Activated T-helper 1 cell treated with anti-CD3 and anti-CD28 coated beads, Interleukin-12 subunit alpha, Interleukin-12 subunit beta, Interleukin-2, Interleukin-4 antibody, amounts not matched to agents 30 ng/mL and 10 ng/mL and 1 ng/mL, durations not matched to agents 14 hours and 24 hours and 36 hours (primary cell): ENCODE measurements around the gene WIPI1. TPM values are rescaled to one million over a fixed set of nuclear protein-coding genes. Genes with fewer than 3 reads are reported as not detected.

ENCODE experiments used
- DNase-seq: peaks from one replicate; pipeline ENCODE4 v3.0.0; 2021; ENCODE audit warnings: low spot score
- H3K27ac Mint-ChIP-seq: one replicate; pipeline ENCODE4 v1.8.0; 2021; ENCODE audit warnings: mild to moderate bottlenecking, mixed read lengths
- H3K27me3 Mint-ChIP-seq: one replicate; pipeline ENCODE4 v1.8.0; 2022; ENCODE audit warnings: mild to moderate bottlenecking, moderate library complexity, mixed read lengths; ENCODE audit not compliant: insufficient read depth
- H3K36me3 Mint-ChIP-seq: one replicate; pipeline ENCODE4 v1.8.0; 2021; ENCODE audit warnings: low read depth, mixed read lengths
- H3K4me1 Mint-ChIP-seq: one replicate; pipeline ENCODE4 v1.8.0; 2021; ENCODE audit warnings: low read depth, mixed read lengths
- H3K4me3 Mint-ChIP-seq: one replicate; pipeline ENCODE4 v1.8.0; 2021; ENCODE audit warnings: mild to moderate bottlenecking, moderate library complexity, mixed read lengths
- H3K9me3 Mint-ChIP-seq: one replicate; pipeline ENCODE4 v1.8.0; 2021; ENCODE audit warnings: mixed read lengths
- intact Hi-C: fragments of 100-400 bp; cut with micrococcal nuclease; formaldehyde crosslinking; loops from one replicate; pipeline ENCODE4 v1.15.1; 2024
- total RNA-seq: library from RNA; stranded (reverse); gene quantifications from 2 replicates; pipeline ENCODE4 v1.2.3, GENCODE V29; 2022

WIPI1 gene
- total RNA-seq, 1 donor from 2014 or later, result 11.5 TPM

DNA sequence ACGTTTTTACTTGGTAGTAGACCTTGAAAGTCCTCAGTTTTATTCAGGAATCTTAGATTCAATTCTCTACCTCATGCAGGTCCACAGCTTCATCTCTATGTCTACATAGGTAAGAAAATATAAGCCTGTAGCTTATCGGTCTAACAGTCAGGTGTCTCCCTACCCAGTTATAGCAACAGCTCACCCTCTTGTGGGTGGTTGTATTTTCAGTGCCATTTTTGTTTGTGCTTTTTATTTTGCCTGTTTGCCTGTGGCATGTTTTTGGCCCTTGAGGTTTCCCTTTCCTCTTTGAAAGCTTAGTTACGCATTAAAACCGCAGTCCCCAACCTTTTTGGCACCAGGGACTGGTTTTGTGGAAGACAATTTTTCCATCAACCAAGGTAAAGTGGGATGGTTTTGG is 23.6 kb upstream of the WIPI1 start:
- H3K4me1 Mint-ChIP-seq, result no peaks in the 10 kb centered on the region
- no peak for DNase-seq
- peaks cover 7% of the 10 kb centered on the region for H3K9me3 Mint-ChIP-seq
- no peak overlapping the region for H3K27ac Mint-ChIP-seq
- intact Hi-C loops, result no loop called here
- H3K4me3 Mint-ChIP-seq, result no peak overlapping the region
- peaks cover 45% of the 10 kb centered on the region for H3K27me3 Mint-ChIP-seq
- peaks cover 6% of the 10 kb centered on the region for H3K36me3 Mint-ChIP-seq

DNA sequence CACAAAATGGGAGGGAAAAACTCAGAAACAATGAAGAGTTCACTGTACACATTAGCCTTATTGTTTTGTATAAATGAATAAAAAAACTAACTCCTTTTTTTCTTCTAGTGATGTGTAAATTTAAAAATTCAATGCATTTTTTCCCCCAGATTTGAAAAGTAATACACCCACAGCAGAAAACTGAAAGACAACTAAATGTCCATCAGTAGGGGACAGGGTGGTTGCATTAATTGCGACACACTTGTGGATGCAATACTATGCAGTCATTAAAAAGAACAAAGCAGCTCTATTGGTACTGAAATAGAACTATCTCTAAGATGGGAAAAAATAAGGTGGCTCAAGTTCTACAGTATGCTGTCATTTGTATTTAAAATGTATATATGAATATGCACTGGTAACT is 13.7 kb upstream of the WIPI1 start:
- intact Hi-C loops, result no loop called here
- Mint-ChIP-seq H3K4me1 (peaks cover 3% of the 10 kb centered on the region), H3K9me3 (no peaks in the 10 kb centered on the region), H3K36me3 (no peaks in the 10 kb centered on the region), H3K27ac (no peak overlapping the region), H3K4me3 (no peak overlapping the region), H3K27me3 (peaks cover 41% of the 10 kb centered on the region)
- no peak for DNase-seq

DNA sequence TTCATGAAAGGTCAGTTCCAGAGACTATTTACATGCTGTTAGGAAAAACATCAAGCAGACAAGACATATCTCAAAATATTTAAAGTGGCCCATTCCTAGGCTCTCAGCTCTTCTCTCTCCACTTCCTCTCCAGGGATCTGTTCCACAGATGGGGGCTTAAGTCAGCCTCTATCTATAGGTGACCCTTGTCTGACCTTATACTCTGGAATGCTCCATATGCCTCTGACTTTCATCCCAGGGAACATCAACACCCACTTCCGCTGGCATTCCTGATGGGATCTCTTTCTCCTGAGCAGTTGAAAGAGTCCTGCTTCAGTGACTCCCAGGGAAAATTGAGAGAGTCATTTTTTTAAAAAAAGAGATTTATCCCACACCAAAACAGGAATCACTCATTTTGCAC is 11.5 kb upstream of the WIPI1 start:
- peaks cover 36% of the 10 kb centered on the region for H3K27me3 Mint-ChIP-seq
- H3K27ac Mint-ChIP-seq, result no peak overlapping the region
- no peak overlapping the region for H3K4me3 Mint-ChIP-seq
- H3K36me3 Mint-ChIP-seq, result no peaks in the 10 kb centered on the region
- intact Hi-C loops, result no loop called here
- no peak for DNase-seq
- H3K9me3 Mint-ChIP-seq, result no peaks in the 10 kb centered on the region
- peaks cover 7% of the 10 kb centered on the region for H3K4me1 Mint-ChIP-seq

DNA sequence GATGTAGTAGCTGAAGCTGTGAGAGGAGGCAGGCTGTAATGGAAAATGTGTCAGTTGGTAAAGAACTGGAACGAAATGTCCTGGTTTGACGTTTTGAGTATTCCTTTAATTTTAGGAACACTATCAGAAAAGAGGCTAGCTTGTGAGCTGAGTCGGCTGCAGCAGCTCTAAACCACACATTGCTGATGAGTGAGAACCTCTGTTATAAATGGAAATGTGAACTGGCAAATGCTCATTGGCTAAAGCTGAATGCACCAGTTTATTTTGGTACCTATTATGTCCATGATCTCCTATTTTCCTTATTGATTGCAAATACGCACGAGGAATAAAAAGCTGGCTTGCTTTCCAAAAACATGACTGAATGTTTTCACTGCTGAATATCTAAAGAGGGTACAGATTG is 11.0 kb upstream of the WIPI1 start:
- no peaks in the 10 kb centered on the region for H3K36me3 Mint-ChIP-seq

GRCh38 chr17:68463211-68464019 is 6.1 kb upstream of the WIPI1 start:
- H3K4me1 Mint-ChIP-seq, result peaks cover 54% of the 10 kb centered on the region
- H3K4me3 Mint-ChIP-seq, result no peak overlapping the region

More for the DNA sequence above, 11.0 kb upstream of the WIPI1 start:
- intact Hi-C loops, result no loop called here
- H3K27me3 Mint-ChIP-seq, result peaks cover 34% of the 10 kb centered on the region
- H3K4me3 Mint-ChIP-seq, result no peak overlapping the region
- no peak overlapping the region for H3K27ac Mint-ChIP-seq
- DNase-seq, result no peak
- H3K4me1 Mint-ChIP-seq, result peaks cover 7% of the 10 kb centered on the region
- no peaks in the 10 kb centered on the region for H3K9me3 Mint-ChIP-seq

DNA sequence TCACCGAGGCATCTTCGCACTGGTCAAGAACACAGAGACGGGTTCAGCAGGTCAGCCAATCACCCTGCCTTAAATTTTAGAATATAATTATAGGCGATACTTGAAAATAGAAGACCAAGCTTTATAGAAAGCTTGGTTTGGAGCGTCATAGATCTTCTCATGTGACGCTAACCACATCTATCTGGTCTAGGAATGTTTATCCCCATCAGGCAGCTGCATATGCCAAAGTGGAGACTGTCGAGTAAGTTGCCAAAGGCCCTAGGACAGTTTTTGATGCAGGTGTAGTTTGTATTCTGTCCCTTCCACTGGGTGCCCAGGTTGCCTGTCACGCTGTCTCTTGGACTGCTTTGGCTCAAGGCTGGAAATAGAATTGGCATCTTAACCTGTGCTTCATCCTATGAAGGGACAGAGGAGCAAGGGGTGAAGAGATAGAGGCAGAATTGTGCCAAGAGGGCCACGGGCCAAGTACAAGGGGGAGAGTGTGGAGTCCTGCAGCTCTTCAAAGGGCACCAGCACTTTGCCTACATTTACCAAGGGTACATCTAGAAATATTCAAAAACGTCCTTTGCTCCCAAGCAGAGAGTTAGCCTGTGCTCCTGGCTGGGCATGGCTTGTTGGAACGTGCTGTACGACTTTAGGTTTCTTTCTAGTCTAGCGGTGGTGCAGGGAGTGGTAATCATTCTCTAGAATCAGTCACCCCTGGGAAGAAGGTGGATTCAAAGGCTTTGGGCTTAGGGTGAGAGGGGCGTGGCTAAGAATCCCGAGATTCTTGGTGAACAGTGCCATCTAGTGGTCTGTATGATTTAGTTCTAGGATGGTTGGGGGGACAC is 5.3 kb upstream of the WIPI1 start:
- no peaks in the 10 kb centered on the region for H3K36me3 Mint-ChIP-seq
- H3K27me3 Mint-ChIP-seq, result peaks cover 6% of the 10 kb centered on the region
- peak overlapping the region; percentile 13 for H3K4me3 Mint-ChIP-seq
- H3K9me3 Mint-ChIP-seq, result no peaks in the 10 kb centered on the region
- H3K27ac Mint-ChIP-seq, result peak overlapping the region; percentile 50
- intact Hi-C loops, result loop anchor here (1.0 to 5.0 kb wide), 14 partner anchors 26 to 745 kb away; partner anchors contain the start of genes ARSG, BPTF, NOL11 and SLC16A6
- H3K4me1 Mint-ChIP-seq, result peaks cover 60% of the 10 kb centered on the region
- DNase-seq, result peak; percentile 70

More at GRCh38 chr17:68463211-68464019, 6.1 kb upstream of the WIPI1 start:
- Mint-ChIP-seq H3K9me3 (no peaks in the 10 kb centered on the region), H3K36me3 (no peaks in the 10 kb centered on the region), H3K27ac (peak overlapping the region; percentile 50), H3K27me3 (peaks cover 14% of the 10 kb centered on the region)
- intact Hi-C loops, result loop anchor here (1.0 to 5.0 kb wide), 14 partner anchors 27 to 746 kb away; partner anchors contain the start of genes ARSG, BPTF, NOL11 and SLC16A6
- DNase-seq, result no peak

DNA sequence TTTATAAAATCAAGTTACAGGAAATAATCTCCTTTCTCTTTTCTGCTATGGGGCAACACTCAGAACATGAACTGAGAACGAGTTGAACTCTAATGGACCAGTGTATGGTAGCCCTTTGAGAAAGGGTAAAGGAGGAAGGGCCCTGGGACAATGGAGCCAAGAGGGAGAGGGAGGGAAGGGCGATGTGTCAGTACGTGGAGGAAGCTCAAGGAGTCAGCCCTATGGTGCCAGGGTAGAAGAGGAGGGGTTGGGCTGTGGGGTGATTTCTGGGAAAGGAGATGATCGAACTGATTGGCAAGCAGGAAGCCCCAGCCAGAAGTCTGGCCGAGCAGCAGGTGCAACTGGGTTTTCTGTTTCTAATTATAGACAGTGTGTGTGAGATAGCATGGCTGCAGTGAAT is 4.3 kb upstream of the WIPI1 start:
- intact Hi-C loops, result loop anchor here (2.0 to 5.0 kb wide), 4 partner anchors 114 to 744 kb away; partner anchors contain the start of genes BPTF and NOL11
- Mint-ChIP-seq H3K27ac (peak overlapping the region; percentile 90), H3K36me3 (no peaks in the 10 kb centered on the region), H3K27me3 (no peaks in the 10 kb centered on the region), H3K9me3 (no peaks in the 10 kb centered on the region), H3K4me3 (peak overlapping the region; percentile 37), H3K4me1 (peaks cover 64% of the 10 kb centered on the region)
- DNase-seq, result peak; percentile 43

GRCh38 chr17:68461122-68461539 is 3.8 kb upstream of the WIPI1 start:
- H3K9me3 Mint-ChIP-seq, result no peaks in the 10 kb centered on the region

DNA sequence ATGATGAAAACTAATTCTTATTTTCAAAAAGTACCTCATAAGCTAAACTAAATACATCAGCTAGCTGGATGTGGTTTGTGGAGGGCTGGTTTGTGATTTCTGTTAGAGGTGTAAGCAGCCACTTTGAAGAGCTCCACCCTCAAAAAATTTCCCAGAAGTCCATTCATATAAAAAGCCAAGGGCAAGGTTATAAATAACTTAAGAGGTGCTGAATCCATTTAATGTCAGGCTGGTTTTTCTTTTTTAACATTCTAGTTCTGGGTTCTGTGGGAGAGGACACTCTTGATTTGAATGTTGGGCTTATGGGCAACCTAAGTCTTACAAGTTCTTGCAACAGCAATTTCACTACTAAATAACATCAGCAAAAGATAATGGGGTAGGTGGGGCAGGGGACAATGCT is 3.4 kb upstream of the WIPI1 start:
- no peaks in the 10 kb centered on the region for H3K9me3 Mint-ChIP-seq
- H3K27ac Mint-ChIP-seq, result peak overlapping the region; percentile 90
- no peaks in the 10 kb centered on the region for H3K27me3 Mint-ChIP-seq
- peaks cover 68% of the 10 kb centered on the region for H3K4me1 Mint-ChIP-seq
- no peaks in the 10 kb centered on the region for H3K36me3 Mint-ChIP-seq
- peak; percentile 43 for DNase-seq
- H3K4me3 Mint-ChIP-seq, result peak overlapping the region; percentile 44
- intact Hi-C loops, result loop anchor here (1.0 to 5.0 kb wide), 7 partner anchors 113 to 743 kb away; partner anchors contain the start of genes BPTF and NOL11

More at GRCh38 chr17:68461122-68461539, 3.8 kb upstream of the WIPI1 start:
- Mint-ChIP-seq H3K36me3 (no peaks in the 10 kb centered on the region), H3K27me3 (no peaks in the 10 kb centered on the region), H3K4me3 (peak overlapping the region; percentile 44), H3K27ac (peak overlapping the region; percentile 90), H3K4me1 (peaks cover 68% of the 10 kb centered on the region)
- DNase-seq, result no peak
- intact Hi-C loops, result loop anchor here (2.0 to 5.0 kb wide), 4 partner anchors 114 to 744 kb away; partner anchors contain the start of genes BPTF and NOL11

- intact Hi-C loops, result loop anchor here (1.0 to 5.0 kb wide), 7 partner anchors 113 to 743 kb away; partner anchors contain the start of genes BPTF and NOL11
- no peaks in the 10 kb centered on the region for H3K27me3 Mint-ChIP-seq
- DNase-seq, result no peak
- peak overlapping the region; percentile 44 for H3K4me3 Mint-ChIP-seq
- H3K9me3 Mint-ChIP-seq, result no peaks in the 10 kb centered on the region
- H3K36me3 Mint-ChIP-seq, result no peaks in the 10 kb centered on the region
- peaks cover 72% of the 10 kb centered on the region for H3K4me1 Mint-ChIP-seq
- peak overlapping the region; percentile 90 for H3K27ac Mint-ChIP-seq
Observed at GRCh38 chr17:68460146-68460545, 2.9 kb upstream of the WIPI1 start.

GRCh38 chr17:68459037-68459639 is 1.8 kb upstream of the WIPI1 start:
- no peak for DNase-seq
- Mint-ChIP-seq H3K9me3 (no peaks in the 10 kb centered on the region), H3K36me3 (peaks cover 2% of the 10 kb centered on the region), H3K27ac (peak overlapping the region; percentile 85), H3K27me3 (no peaks in the 10 kb centered on the region), H3K4me3 (peak overlapping the region; percentile 62), H3K4me1 (peaks cover 72% of the 10 kb centered on the region)
- intact Hi-C loops, result no loop called here

DNA sequence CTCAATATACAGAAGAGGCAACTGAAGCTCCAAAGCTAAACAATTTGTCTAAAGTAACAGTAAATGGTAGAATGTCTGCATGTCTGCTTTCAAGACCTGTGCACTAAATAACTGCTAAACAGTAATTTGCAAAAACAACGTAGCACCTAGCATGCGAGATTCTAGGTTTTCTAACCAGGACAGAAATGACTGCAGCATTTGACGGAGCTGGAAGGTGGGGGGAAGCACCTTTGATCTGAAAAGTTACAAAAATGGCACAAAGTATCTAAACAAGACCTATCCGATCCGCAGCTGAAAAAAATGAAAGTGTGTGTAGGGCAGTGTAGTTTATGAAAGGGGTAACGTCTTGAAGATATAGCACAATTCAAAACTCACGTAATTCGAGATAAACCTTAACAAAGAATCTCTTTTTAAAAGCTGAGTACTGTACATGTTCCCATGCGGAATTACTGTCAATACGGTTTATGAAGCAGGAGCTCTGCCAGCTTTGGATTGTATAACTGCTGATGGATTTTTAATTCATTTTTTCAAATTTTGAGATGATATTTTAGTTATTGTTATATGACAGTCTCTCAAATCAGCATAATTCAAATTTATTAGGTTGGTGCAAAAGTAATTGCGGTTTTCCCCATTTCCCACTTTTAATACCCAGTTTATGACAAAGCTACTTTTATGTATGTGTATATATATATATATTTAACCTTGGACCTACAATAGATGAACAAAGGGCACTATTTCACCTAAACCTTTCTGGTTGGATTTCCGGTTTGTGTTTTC is 1.2 kb upstream of the WIPI1 start:
- Mint-ChIP-seq H3K4me3 (peak overlapping the region; percentile 78), H3K4me1 (peaks cover 72% of the 10 kb centered on the region), H3K27ac (peak overlapping the region; percentile 85), H3K27me3 (no peaks in the 10 kb centered on the region), H3K9me3 (no peaks in the 10 kb centered on the region), H3K36me3 (peaks cover 4% of the 10 kb centered on the region)
- intact Hi-C loops, result no loop called here
- no peak for DNase-seq
